HUES6 (cell line): ENCODE data around the gene SYT6.

Experiments
- H3K27ac ChIP-seq: 2 replicates; pipeline ENCODE4 v1.7.0; 2013; ENCODE audit warnings: low read depth, mild to moderate bottlenecking, low read length, inconsistent platforms
- H3K27me3 ChIP-seq: 2 replicates; pipeline ENCODE4 v1.6.1; 2013; ENCODE audit warnings: low read length; ENCODE audit not compliant: control insufficient read depth, insufficient read depth
- H3K36me3 ChIP-seq: 2 replicates; pipeline ENCODE4 v1.6.1; 2013; ENCODE audit warnings: low read length; ENCODE audit not compliant: control insufficient read depth, insufficient read depth
- H3K4me1 ChIP-seq: 2 replicates; pipeline ENCODE4 v1.6.1; 2013; ENCODE audit warnings: low read length; ENCODE audit not compliant: control insufficient read depth, insufficient read depth
- H3K4me3 ChIP-seq: 2 replicates; pipeline ENCODE4 v1.5.1; 2013; ENCODE audit warnings: low read depth, low read length
- H3K9ac ChIP-seq: one replicate; pipeline ENCODE4 v1.6.1; 2013; ENCODE audit warnings: mild to moderate bottlenecking, low read length
- H3K9me3 ChIP-seq: 2 replicates; pipeline ENCODE4 v1.6.1; 2013; ENCODE audit warnings: low read depth, low read length; ENCODE audit not compliant: control insufficient read depth, insufficient read depth

Gene SYT6

GRCh38 chr1:114091711-114092110 is 62.0 kb downstream of the SYT6 start:
- Histone ChIP-seq H3K9me3 (no peaks in the 10 kb centered on the region), H3K4me1 (peaks cover 35% of the 10 kb centered on the region), H3K4me3 (no peak overlapping the region), H3K9ac (no peak overlapping the region), H3K27me3 (no peaks in the 10 kb centered on the region), H3K27ac (no peak overlapping the region), H3K36me3 (peaks cover 61% of the 10 kb centered on the region)

DNA sequence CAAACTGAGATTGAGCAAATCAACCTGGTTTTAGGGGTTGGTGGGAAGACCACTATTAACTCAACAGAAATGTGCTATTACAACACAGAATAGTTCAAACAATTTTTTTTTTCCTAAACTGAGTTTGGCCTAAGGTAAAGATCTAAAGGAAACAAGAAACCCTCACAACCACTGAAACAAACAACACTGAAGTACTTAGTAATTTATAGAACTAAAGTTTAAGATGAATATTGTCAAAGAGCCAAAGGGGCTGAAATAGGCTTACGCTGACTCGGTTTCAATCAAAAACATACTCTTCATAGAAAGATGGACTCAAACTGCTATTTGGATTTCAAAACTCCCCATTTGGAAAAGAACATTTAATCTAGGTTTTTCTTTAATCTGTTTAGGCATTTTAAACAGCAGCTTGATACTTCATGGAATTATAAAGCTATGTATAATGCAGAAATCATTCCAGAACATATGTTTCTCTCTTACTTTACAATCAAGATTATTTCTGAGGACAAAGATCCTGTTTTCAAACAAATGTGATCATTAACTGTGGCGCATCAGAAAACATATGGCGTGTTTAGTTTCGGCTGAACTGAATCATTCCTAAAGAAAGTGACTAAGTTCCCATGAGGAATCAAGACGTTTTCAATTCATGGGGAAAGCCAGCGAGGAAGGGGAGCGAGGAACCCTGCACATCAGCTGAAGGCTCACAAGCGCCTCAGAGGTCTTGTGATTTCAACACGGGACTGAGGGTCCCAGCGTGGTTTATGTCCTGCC is 62.7 kb downstream of the SYT6 start:
- H3K27me3 ChIP-seq: no peaks in the 10 kb centered on the region
- no peak overlapping the region for H3K4me3 ChIP-seq

DNA sequence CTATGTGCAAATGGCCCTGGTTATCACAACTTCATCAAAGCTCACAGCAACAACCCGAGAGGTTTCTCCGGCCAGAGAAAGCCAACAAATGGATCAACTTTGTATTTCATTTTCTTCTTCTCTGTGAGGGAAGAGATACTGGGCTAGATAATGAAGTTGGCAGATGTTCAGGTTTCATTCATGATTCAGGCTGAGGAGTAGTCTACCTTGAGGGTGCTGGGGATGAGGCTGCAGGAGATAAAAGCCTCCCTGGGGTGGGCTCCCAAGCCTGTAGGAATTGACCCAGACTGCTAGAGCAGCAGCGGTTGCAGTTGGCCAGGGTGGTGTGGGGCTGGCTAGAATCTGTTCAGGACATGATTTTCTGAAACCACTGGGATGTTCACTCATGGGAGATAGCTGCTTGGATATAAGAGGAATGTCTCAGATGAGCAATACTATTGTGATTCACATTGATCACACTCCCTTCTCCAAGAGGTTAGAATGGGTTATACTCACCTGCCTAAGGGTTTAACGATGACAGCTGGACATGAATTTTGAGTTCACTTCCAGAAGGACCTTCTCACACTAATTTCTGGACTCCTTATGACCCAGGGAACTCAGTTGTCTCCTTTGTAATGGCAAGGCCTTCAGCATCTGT is 64.0 kb downstream of the SYT6 start:
- Histone ChIP-seq H3K36me3 (peaks cover 48% of the 10 kb centered on the region), H3K4me3 (no peak overlapping the region), H3K9me3 (no peaks in the 10 kb centered on the region), H3K27me3 (no peaks in the 10 kb centered on the region), H3K9ac (no peak overlapping the region), H3K4me1 (peaks cover 30% of the 10 kb centered on the region), H3K27ac (peak overlapping the region; percentile 29; the same call in 1 of the 2 replicates)

More for the DNA sequence above, 62.7 kb downstream of the SYT6 start:
- peaks cover 35% of the 10 kb centered on the region for H3K4me1 ChIP-seq
- peaks cover 57% of the 10 kb centered on the region for H3K36me3 ChIP-seq
- H3K9ac ChIP-seq: no peak overlapping the region
- no peaks in the 10 kb centered on the region for H3K9me3 ChIP-seq
- H3K27ac ChIP-seq: no peak overlapping the region

- H3K9me3 ChIP-seq: no peaks in the 10 kb centered on the region
- peak overlapping the region; percentile 29; the same call in 1 of the 2 replicates for H3K27ac ChIP-seq
- H3K27me3 ChIP-seq: no peaks in the 10 kb centered on the region
- H3K9ac ChIP-seq: no peak overlapping the region
- H3K4me1 ChIP-seq: peaks cover 21% of the 10 kb centered on the region
- H3K36me3 ChIP-seq: peaks cover 39% of the 10 kb centered on the region
- H3K4me3 ChIP-seq: no peak overlapping the region
Observed at GRCh38 chr1:114088392-114089299, 65.0 kb downstream of the SYT6 start.

- peaks cover 30% of the 10 kb centered on the region for H3K36me3 ChIP-seq
- H3K27me3 ChIP-seq: no peaks in the 10 kb centered on the region
- H3K4me1 ChIP-seq: peaks cover 33% of the 10 kb centered on the region
- no peak overlapping the region for H3K27ac ChIP-seq
- no peak overlapping the region for H3K4me3 ChIP-seq
- no peaks in the 10 kb centered on the region for H3K9me3 ChIP-seq
- H3K9ac ChIP-seq: no peak overlapping the region
Observed at GRCh38 chr1:114087495-114087894, 66.2 kb downstream of the SYT6 start.

- no peaks in the 10 kb centered on the region for H3K9me3 ChIP-seq
- H3K9ac ChIP-seq: no peak overlapping the region
- no peak overlapping the region for H3K4me3 ChIP-seq
- no peaks in the 10 kb centered on the region for H3K27me3 ChIP-seq
- peaks cover 27% of the 10 kb centered on the region for H3K36me3 ChIP-seq
- H3K27ac ChIP-seq: no peak overlapping the region
- peaks cover 40% of the 10 kb centered on the region for H3K4me1 ChIP-seq
Observed at GRCh38 chr1:114086601-114087368, 66.9 kb downstream of the SYT6 start.

GRCh38 chr1:114082867-114083585 is 70.6 kb downstream of the SYT6 start:
- Histone ChIP-seq H3K4me1 (peaks cover 49% of the 10 kb centered on the region), H3K36me3 (0 out of 2 replicates have a peak, but pooled peaks cover 3% of the 10 kb centered on the region), H3K9me3 (no peaks in the 10 kb centered on the region), H3K4me3 (no peak overlapping the region), H3K27me3 (peaks cover 7% of the 10 kb centered on the region; the same call in 1 of the 2 replicates), H3K27ac (no peak overlapping the region), H3K9ac (no peak overlapping the region)

- Histone ChIP-seq H3K36me3 (0 out of 2 replicates have a peak, but pooled peaks cover 3% of the 10 kb centered on the region), H3K9me3 (no peaks in the 10 kb centered on the region), H3K4me3 (no peak overlapping the region), H3K9ac (no peak overlapping the region), H3K4me1 (peaks cover 46% of the 10 kb centered on the region), H3K27ac (no peak overlapping the region), H3K27me3 (peaks cover 7% of the 10 kb centered on the region; the same call in 1 of the 2 replicates)
Observed at GRCh38 chr1:114082304-114082630, 71.4 kb downstream of the SYT6 start.

DNA sequence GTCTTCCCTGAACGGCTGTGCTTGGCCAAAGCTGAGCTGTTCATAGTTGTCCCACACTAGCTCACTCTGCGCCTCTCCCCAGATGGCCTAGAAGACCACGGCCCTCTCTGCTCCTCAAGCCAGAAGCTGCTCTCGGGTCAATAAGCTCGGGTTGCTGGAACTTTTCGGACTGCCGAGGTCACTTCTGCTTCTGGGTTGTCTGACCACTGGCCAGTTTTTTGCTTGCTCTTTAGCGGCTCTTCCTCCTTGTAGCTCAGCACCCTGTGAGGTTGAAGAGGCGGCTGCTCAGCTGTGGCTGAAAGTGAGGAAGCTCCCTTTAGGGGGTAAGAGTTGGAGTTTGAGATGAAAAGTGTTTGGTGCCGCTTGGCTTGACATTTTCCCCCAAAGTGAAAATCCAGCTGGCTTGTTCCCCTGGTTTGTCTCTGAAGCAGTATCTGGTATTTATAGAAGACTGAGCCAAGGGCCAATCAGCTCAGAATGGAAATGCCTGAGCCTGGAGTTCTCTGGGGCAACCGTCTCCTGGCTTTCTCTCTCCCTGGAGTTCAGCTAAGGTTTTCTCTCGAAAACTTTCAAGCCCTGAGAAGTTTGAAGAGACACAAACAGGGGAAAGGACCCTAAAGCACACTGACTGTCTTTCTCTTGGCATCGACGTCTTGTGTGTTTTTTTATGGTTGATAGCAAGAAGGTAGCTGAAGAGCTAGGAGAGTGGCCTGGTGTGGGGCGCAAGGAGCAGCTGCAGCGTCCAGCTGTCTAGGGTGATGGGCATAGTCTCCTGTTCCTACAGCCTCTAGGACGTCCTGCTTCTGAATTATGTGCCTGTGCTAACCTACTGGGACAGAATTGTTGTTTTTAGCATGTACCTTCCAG is 72.0 kb downstream of the SYT6 start:
- peaks cover 52% of the 10 kb centered on the region for H3K4me1 ChIP-seq
- no peak overlapping the region for H3K4me3 ChIP-seq
- H3K36me3 ChIP-seq: 0 out of 2 replicates have a peak, but pooled peaks cover 3% of the 10 kb centered on the region
- peaks cover 7% of the 10 kb centered on the region; the same call in 1 of the 2 replicates for H3K27me3 ChIP-seq
- no peaks in the 10 kb centered on the region for H3K9me3 ChIP-seq
- H3K9ac ChIP-seq: no peak overlapping the region
- no peak overlapping the region for H3K27ac ChIP-seq
